ENCODE results near the gene ENPP1.

DNA sequence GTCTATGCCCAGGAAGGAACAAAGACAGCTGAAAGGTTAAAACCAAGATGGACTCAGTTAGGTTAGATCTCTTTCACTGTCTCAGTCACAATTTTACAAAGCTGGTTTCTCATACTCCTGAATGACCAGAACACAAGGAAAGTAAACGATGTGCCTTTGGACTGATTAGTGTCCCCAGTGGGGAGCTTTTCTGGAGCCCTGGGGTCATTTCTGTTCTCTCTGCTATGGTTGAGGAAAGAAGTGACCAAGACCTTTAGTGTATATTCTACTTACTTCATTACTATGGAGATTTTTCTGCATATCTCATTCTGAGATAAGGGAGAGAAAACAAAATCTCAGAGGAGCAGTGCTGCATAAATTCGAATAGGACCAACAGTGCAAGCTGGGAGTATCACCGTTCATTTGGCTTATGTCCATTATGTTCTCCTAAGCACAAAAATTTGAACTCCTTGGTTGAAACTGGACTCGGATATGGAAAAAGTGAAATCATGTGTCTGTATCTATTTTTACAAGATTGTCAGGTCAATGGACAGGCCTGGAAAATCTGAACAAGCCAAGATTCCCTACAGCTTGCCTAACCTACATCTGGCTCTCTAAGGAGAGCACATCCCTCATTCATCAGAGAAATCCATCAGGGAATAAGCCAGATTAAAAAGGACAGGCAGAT is 34.4 kb upstream of the ENPP1 start:
- TF ChIP-seq EZH2 (IDR thresholded peaks at IDR 0.05; ENCODE audit: insufficient read depth, poor library complexity, severe bottlenecking) (no peak), EZH2phosphoT487 (IDR thresholded peaks at IDR 0.05; ENCODE audit: insufficient read depth, low read depth) (no peak)
